Measurements from ENCODE around the gene HFM1.
"Not testable (repeated sequence)": the region's sequence is repeated elsewhere in the genome, so short reads cannot be mapped to it uniquely, and the experiment has no call there.

Gene HFM1, protein sequence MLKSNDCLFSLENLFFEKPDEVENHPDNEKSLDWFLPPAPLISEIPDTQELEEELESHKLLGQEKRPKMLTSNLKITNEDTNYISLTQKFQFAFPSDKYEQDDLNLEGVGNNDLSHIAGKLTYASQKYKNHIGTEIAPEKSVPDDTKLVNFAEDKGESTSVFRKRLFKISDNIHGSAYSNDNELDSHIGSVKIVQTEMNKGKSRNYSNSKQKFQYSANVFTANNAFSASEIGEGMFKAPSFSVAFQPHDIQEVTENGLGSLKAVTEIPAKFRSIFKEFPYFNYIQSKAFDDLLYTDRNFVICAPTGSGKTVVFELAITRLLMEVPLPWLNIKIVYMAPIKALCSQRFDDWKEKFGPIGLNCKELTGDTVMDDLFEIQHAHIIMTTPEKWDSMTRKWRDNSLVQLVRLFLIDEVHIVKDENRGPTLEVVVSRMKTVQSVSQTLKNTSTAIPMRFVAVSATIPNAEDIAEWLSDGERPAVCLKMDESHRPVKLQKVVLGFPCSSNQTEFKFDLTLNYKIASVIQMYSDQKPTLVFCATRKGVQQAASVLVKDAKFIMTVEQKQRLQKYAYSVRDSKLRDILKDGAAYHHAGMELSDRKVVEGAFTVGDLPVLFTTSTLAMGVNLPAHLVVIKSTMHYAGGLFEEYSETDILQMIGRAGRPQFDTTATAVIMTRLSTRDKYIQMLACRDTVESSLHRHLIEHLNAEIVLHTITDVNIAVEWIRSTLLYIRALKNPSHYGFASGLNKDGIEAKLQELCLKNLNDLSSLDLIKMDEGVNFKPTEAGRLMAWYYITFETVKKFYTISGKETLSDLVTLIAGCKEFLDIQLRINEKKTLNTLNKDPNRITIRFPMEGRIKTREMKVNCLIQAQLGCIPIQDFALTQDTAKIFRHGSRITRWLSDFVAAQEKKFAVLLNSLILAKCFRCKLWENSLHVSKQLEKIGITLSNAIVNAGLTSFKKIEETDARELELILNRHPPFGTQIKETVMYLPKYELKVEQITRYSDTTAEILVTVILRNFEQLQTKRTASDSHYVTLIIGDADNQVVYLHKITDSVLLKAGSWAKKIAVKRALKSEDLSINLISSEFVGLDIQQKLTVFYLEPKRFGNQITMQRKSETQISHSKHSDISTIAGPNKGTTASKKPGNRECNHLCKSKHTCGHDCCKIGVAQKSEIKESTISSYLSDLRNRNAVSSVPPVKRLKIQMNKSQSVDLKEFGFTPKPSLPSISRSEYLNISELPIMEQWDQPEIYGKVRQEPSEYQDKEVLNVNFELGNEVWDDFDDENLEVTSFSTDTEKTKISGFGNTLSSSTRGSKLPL (N-terminal part only)

DNA sequence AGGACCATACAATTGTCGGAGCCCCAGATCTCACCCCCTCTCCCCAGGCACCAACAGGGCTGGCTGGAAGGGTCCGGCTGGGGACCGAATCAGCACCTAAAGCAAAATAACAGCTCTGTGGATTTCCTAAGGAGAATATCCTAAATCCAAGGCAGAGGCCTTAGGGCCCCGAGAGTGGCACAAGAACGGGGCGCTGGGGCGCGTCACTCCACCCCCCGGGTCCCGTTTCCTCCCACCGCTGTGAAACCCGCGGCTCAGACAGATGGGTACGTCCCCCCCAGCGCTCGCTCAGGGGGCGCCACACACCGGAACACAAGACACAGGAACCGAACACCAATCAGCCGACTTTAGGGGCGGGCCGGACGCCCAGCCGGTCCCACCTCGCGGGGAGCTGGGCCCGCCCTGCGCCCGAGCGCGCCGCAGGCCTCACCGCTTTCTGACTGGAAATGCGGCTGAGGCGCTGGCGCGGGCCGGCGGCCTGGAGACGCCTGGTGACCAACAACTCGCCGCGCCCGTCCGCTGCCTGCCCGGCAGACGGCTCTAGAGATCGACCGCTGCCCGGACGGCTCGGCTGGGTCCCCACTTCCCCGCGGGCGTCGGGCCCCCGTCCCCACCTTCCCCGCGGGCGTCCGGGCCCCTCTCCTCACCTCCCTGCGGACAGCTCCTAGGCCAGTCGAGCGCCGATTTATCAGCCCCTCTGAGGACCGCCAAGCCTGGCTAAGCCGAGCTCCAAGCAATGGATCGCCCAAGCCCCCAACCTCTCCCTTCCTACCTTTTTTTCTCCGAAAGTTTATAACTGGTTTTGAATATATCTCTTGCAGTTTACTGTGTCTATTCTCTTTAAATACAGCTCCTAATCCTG, at the start of gene HFM1:
Gene HFM1 (minus strand): TSS at position 687 of the 862 bp plus-strand sequence. CDS start 3,755 bp downstream, outside the sequence.
- Mint-ChIP-seq H3K36me3 (no peaks in the 10 kb centered on the region), H3K4me3 (peak within 1 kb of the TSS; percentile 72), H3K4me1 (peaks cover 4% of the 10 kb centered on the region), H3K9me3 (no peaks in the 10 kb centered on the region), H3K27ac (no peak within 1 kb of the TSS), H3K27me3 (peaks cover 13% of the 10 kb centered on the region)
- ATAC-seq (ENCODE audit: low read depth) (peak; percentile 85), DNase-seq (ENCODE audit: low spot score in 2 of 2) (peak; percentile 14 to 33)

DNA sequence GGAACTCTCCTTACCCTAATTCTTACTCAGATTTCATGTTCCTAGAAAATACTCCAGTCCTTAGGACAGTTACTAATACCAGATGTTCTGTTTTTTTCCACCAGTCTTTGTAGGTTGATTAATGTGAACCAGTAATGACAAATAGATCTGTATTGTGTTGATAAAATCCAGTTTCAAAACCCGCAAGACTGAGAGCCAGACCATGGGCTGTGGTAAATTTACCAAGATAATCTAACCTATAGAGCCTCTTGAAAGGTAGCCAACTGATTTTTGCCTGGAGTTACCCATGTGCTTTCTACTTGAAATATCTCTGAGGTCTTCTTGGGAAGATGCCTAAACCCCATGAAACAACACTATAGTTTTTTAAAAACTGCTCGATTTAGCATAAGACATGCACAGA, 49.5 kb upstream of the HFM1 start:
- ATAC-seq (ENCODE audit: low read depth) (no peak), DNase-seq (ENCODE audit: low spot score in 2 of 2) (no peak)
- Mint-ChIP-seq H3K27ac (no peak overlapping the region), H3K27me3 (peaks cover 2% of the 10 kb centered on the region), H3K9me3 (no peaks in the 10 kb centered on the region), H3K4me3 (no peak overlapping the region), H3K36me3 (no peaks in the 10 kb centered on the region), H3K4me1 (no peaks in the 10 kb centered on the region)

DNA sequence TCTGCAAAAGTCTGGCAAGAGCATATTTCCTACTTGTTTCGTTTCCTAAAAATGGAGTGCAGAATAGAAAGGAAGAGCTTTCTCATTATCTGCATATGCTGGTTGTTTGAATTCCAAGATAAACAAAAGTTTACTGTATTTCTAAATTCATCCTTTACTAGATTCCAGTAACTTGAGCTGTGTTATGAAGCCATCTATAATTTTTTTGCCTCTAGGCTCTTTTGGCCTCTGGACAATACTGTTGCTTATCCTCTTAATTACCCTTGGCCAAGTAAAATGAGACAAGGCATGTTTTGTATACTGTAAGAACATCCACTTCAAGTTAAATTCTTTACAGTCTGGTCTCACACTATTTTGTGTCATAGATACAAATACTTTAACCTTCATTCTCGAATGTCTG, 45.6 kb upstream of the HFM1 start:
- no peaks in the 10 kb centered on the region for H3K9me3 Mint-ChIP-seq
- no peak overlapping the region for H3K4me3 Mint-ChIP-seq
- ATAC-seq (ENCODE audit: low read depth) (no peak), DNase-seq (ENCODE audit: low spot score in 2 of 2) (no peak)
- H3K27ac Mint-ChIP-seq = no peak overlapping the region
- H3K36me3 Mint-ChIP-seq = no peaks in the 10 kb centered on the region
- no peaks in the 10 kb centered on the region for H3K4me1 Mint-ChIP-seq
- H3K27me3 Mint-ChIP-seq = peaks cover 2% of the 10 kb centered on the region

DNA sequence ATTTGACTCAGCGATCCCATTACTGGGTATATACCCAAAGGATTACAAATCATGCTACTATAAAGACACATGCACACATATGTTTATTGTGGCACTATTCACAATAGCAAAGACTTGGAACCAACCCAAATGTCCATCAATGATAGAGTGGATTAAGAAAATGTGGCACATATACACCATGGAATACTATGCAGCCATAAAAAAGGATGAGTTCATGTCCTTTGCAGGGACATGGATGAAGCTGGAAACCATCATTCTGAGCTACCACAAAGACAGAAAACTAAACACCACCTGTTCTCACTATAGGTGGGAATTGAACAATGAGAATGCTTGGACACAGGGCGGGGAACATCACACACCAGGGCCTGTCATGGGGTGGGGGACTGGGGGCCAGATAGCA, 43.1 kb upstream of the HFM1 start:
- H3K9me3 Mint-ChIP-seq; H3K27me3 Mint-ChIP-seq; ATAC-seq (ENCODE audit: low read depth); H3K27ac Mint-ChIP-seq; H3K4me3 Mint-ChIP-seq; H3K4me1 Mint-ChIP-seq; DNase-seq (ENCODE audit: low spot score in 2 of 2); H3K36me3 Mint-ChIP-seq: not testable (repeated sequence)

DNA sequence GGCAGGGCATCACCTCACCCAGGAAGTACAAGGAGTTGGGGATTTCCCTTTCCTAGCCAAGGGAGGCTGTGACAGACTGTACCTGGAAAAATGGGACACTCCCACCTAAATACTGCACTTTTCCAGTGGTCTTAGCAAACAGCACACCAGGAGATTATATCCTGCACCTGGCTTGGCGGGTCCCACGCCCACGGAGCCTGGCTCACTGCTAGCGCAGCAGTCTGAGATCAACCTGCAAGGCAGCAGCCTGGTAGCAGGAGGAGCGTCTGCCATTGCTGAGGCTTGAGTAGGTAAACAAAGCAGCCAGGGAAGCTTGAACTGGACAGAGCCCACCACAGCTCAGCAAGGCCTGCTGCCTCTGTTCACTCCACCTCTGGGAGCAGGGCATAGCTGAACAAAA, 37.3 kb upstream of the HFM1 start:
- ATAC-seq (ENCODE audit: low read depth); H3K27ac Mint-ChIP-seq; H3K4me1 Mint-ChIP-seq; H3K9me3 Mint-ChIP-seq; H3K4me3 Mint-ChIP-seq; H3K36me3 Mint-ChIP-seq; DNase-seq (ENCODE audit: low spot score in 2 of 2): not testable (repeated sequence)
- peaks cover 11% of the 10 kb centered on the region for H3K27me3 Mint-ChIP-seq

DNA sequence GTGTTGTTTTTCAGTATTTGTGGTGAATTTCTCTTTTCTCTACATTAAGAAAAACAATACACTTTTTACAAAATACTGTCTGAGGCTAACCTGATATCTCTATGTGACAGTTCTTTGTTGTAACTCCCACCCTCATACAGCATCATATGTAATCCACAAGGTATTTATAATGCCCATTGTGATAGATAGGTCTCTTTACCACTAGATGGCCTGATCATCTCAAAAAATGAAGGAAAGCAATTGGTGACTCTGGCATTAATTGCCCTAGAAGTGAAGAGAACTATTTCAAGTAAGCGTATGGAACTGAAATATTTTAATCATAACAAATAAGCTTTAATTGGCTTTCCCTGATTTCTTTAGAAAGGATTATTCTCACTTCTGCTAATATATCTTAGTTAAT, 36.2 kb upstream of the HFM1 start:
- DNase-seq (ENCODE audit: low spot score in 2 of 2) (no peak), ATAC-seq (ENCODE audit: low read depth) (no peak)
- Mint-ChIP-seq H3K36me3 (peaks cover 2% of the 10 kb centered on the region), H3K27ac (no peak overlapping the region), H3K4me3 (no peak overlapping the region), H3K9me3 (peaks cover 5% of the 10 kb centered on the region), H3K4me1 (no peaks in the 10 kb centered on the region), H3K27me3 (peaks cover 11% of the 10 kb centered on the region)

DNA sequence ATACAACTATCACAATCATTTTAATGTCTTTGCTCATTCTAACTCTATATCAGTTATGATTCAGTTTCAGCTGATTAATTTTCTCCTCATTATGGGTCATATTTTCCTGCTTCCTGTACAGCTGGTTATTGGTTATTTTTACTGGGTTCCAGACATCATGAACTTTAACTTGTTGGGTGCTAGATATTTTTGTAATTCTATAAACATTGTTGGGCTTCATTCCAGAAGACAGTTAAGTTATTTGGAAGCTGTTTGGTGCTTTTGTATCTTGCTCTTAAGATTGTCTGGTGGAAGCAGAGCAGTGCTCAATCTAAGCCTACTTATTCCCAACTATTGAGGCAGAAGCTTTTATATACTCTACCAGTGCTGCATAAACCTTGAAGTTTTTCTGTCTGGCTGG, 34.4 kb upstream of the HFM1 start:
- H3K4me1 Mint-ChIP-seq = no peaks in the 10 kb centered on the region
- no peak overlapping the region for H3K4me3 Mint-ChIP-seq
- DNase-seq (ENCODE audit: low spot score in 2 of 2) (no peak), ATAC-seq (ENCODE audit: low read depth) (no peak)
- peaks cover 5% of the 10 kb centered on the region for H3K9me3 Mint-ChIP-seq
- peaks cover 10% of the 10 kb centered on the region for H3K27me3 Mint-ChIP-seq
- peaks cover 2% of the 10 kb centered on the region for H3K36me3 Mint-ChIP-seq
- no peak overlapping the region for H3K27ac Mint-ChIP-seq

DNA sequence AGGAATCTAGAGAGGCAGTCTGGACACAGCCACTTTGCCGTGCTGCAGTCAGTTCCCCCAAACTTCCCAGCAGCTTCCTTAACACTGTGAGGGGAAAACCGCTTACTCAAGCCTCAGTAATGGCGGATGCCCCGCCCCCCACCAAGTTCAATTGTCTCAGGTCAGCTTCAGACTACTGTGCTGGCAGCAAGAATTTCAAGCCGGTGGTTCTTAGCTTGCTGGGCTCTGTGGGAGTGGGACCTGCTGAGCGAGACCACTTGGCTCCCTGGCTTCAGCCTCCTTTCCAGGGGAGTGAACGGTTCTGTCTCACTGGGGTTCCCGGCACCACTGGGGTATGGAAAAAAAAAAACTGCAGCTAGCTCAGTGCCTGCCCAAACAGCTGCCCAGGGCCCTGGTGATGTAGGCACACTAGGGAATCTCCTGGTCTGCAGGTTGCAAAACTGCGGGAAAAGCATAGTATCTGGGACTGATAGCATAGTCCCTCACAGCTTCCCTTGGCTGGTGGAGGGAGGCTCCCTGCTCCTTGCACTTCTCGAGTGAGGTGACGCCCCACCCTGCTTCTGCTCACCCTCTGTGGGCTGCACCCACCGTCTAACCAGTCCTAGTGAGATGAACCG, 23.7 kb upstream of the HFM1 start:
- ATAC-seq (ENCODE audit: low read depth) (no peak), DNase-seq (ENCODE audit: low spot score in 2 of 2) (no peak)
- Mint-ChIP-seq H3K27me3 (peaks cover 14% of the 10 kb centered on the region), H3K4me3 (no peak overlapping the region), H3K27ac (no peak overlapping the region), H3K9me3 (no peaks in the 10 kb centered on the region), H3K36me3 (peaks cover 2% of the 10 kb centered on the region), H3K4me1 (no peaks in the 10 kb centered on the region)

DNA sequence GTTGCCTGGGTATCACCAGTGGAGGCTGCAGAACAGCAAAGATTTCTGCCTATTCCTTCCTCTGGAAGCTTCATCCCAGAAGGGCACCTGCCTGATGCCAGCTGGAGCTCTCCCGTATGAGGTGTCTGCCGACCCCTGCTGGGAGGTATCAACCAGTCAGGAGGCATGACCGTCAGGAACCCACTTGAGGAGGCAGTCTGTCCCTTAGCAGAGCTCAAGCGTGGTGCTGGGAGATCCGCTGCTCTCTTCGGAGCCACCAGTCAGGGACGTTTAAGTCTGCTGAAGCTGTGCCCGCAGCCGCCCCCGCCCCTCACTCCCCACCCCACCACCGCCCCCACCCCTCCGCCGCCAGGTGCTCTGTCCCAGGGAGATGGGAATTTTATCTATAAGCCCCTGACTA, 23.1 kb upstream of the HFM1 start:
- no peaks in the 10 kb centered on the region for H3K4me1 Mint-ChIP-seq
- ATAC-seq (ENCODE audit: low read depth) (no peak), DNase-seq (ENCODE audit: low spot score in 2 of 2) (no peak)
- H3K9me3 Mint-ChIP-seq = no peaks in the 10 kb centered on the region
- H3K27ac Mint-ChIP-seq = no peak overlapping the region
- H3K4me3 Mint-ChIP-seq = no peak overlapping the region
- peaks cover 14% of the 10 kb centered on the region for H3K27me3 Mint-ChIP-seq
- H3K36me3 Mint-ChIP-seq = peaks cover 2% of the 10 kb centered on the region

DNA sequence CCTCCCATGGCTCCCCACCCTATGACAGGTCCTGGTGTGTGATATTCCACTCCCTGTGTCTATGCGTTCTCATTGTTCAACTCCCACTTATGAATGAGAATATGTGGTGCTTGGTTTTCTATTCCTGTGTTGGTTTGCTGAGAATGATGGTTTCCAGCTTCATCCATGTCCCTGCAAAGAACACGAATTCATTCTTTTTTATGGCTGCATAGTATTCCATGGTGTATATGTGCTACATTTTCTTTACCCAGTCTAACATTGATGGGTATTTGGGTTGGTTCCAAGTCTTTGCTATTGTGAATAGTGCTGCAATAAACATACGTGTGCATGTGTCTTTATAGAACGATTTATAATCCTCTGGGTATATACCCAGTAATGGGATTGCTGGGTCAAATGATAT, 17.9 kb upstream of the HFM1 start:
- H3K36me3 Mint-ChIP-seq; H3K4me3 Mint-ChIP-seq; ATAC-seq (ENCODE audit: low read depth); DNase-seq (ENCODE audit: low spot score in 2 of 2); H3K4me1 Mint-ChIP-seq; H3K27ac Mint-ChIP-seq; H3K9me3 Mint-ChIP-seq: not testable (repeated sequence)
- H3K27me3 Mint-ChIP-seq = peaks cover 12% of the 10 kb centered on the region

DNA sequence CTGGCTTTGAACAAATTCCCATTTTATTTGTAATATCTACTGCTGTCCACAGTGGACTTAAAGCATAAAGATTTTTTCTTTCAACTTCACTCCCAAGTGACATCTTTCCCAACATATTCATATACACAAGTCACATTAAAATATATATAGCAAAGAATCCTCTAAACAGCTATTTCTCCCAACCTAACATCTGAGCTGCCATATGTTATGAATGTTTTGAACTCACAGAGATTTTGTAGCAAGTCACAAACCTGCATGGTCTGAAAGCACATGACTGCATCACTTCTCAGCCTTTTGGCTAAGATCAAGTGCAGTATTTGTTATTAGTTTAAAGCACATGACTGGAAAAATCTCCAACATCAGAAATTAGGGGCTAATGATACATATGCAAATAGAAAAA, 7.7 kb upstream of the HFM1 start:
- Mint-ChIP-seq H3K4me3 (no peak overlapping the region), H3K27ac (no peak overlapping the region), H3K4me1 (no peaks in the 10 kb centered on the region), H3K36me3 (no peaks in the 10 kb centered on the region), H3K27me3 (peaks cover 9% of the 10 kb centered on the region), H3K9me3 (no peaks in the 10 kb centered on the region)
- DNase-seq (ENCODE audit: low spot score in 2 of 2) = no peak
- ATAC-seq (ENCODE audit: low read depth) = no peak

DNA sequence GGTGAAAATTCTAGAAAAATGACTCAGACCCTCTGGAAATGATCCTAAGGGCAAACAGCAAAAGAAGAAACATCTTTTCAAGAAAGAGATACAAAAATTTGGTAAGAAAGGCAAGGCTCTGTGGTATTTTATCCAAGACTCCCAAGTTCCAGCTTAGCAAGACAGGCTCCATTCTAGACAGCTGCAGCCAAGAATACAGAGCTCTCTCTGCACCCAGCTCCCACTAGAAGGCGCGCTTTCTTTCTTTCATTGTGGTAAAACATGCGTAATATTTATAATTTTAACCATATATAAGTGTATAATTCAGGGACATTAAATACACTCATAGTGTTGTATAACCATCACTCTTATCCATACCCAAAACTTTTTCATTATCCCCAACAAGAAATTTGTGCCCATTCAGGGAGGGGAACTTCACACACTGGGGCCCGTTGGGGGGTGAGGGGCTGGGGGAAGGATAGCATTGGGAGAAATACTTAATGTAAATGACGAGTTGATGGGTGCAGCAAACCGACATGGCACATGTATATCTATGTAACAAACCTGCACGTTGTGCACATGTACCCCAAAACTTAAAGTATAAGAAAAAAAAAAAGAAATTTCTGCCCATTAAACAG, 2.2 kb upstream of the HFM1 start:
- ATAC-seq (ENCODE audit: low read depth) (no peak), DNase-seq (ENCODE audit: low spot score in 2 of 2) (no peak)
- Mint-ChIP-seq H3K36me3 (no peaks in the 10 kb centered on the region), H3K4me3 (no peak overlapping the region), H3K27me3 (peaks cover 12% of the 10 kb centered on the region), H3K4me1 (peaks cover 4% of the 10 kb centered on the region), H3K27ac (no peak overlapping the region), H3K9me3 (no peaks in the 10 kb centered on the region)
